GM12878 (cell line): ENCODE data around the gene TUB.

Experiments used
- BCLAF1 ChIP-seq: fragments of 450-650 bp; IDR thresholded peaks from 2 replicates; pipeline ENCODE4 v1.6.1; 2017; ENCODE audit warnings: antibody characterized with exemption, mild to moderate bottlenecking, moderate library complexity
- CHD1 ChIP-seq: IDR thresholded peaks from 2 replicates; pipeline ENCODE4 v1.6.1; 2012; ENCODE audit warnings: low read depth, low read length, improper control_type of control experiment
- CHD4 ChIP-seq: fragments of 200-600 bp; sonication (generic); IDR thresholded peaks from 2 replicates; pipeline ENCODE4 v1.6.1; 2016; ENCODE audit warnings: mild to moderate bottlenecking
- CREB1 ChIP-seq: IDR thresholded peaks from 2 replicates; pipeline ENCODE4 v1.6.1; 2012; ENCODE audit warnings: low read depth, mild to moderate bottlenecking, inconsistent platforms
- CTCF ChIP-seq, 3 experiments: IDR thresholded peaks in 2 of 3; conservative IDR thresholded peaks in 1 of 3; 2 replicates each; pipeline ENCODE4 v1.5.1; 2011; ENCODE audit warnings: low read depth in 3 of 3, low read length in 3 of 3, mild to moderate bottlenecking in 3 of 3, control low read depth in 2 of 3, moderate library complexity in 2 of 3, inconsistent platforms in 1 of 3, mixed read lengths in 1 of 3; ENCODE audit not compliant: control insufficient read depth in 2 of 3, insufficient read depth in 1 of 3; ENCODE audit errors: extremely low read depth in 1 of 3
- ELK1 ChIP-seq: IDR thresholded peaks from 2 replicates; pipeline ENCODE4 v1.6.1; 2012; ENCODE audit warnings: low read depth, low read length, improper control_type of control experiment
- ETV6 ChIP-seq, 2 experiments: fragments of 450-650 bp in 1 of 2; IDR thresholded peaks in 1 of 2; conservative IDR thresholded peaks in 1 of 2; 2 replicates each; pipeline ENCODE4 v1.6.1; 2014; ENCODE audit warnings: antibody characterized with exemption in 1 of 2, borderline replicate concordance in 1 of 2, low read depth in 1 of 2, mild to moderate bottlenecking in 1 of 2, moderate library complexity in 1 of 2
- LARP7 ChIP-seq: fragments of 450-650 bp; IDR thresholded peaks from 2 replicates; pipeline ENCODE4 v1.6.1; 2017; ENCODE audit warnings: mild to moderate bottlenecking
- MYC ChIP-seq: IDR thresholded peaks from 2 replicates; pipeline ENCODE4 v1.6.1; 2011; ENCODE audit warnings: mild to moderate bottlenecking, low read length, moderate library complexity, inconsistent platforms; ENCODE audit not compliant: insufficient read depth, insufficient replicate concordance, insufficient read length, severe bottlenecking
- POLR2A ChIP-seq: IDR thresholded peaks from 2 replicates; pipeline ENCODE4 v1.6.1; 2011; ENCODE audit warnings: low read depth, mild to moderate bottlenecking, low read length
- POLR2AphosphoS5 ChIP-seq: IDR thresholded peaks from 2 replicates; pipeline ENCODE4 v1.6.1; 2011; ENCODE audit warnings: mild to moderate bottlenecking, low read length, inconsistent platforms
- SIX5 ChIP-seq: IDR thresholded peaks from 2 replicates; pipeline ENCODE4 v1.6.1; 2011; ENCODE audit warnings: mild to moderate bottlenecking, low read depth, low read length, moderate library complexity; ENCODE audit not compliant: severe bottlenecking
- SP1 ChIP-seq: IDR thresholded peaks from one replicate; pipeline ENCODE4 v1.6.1; 2011; ENCODE audit warnings: low read depth, low read length

DNA sequence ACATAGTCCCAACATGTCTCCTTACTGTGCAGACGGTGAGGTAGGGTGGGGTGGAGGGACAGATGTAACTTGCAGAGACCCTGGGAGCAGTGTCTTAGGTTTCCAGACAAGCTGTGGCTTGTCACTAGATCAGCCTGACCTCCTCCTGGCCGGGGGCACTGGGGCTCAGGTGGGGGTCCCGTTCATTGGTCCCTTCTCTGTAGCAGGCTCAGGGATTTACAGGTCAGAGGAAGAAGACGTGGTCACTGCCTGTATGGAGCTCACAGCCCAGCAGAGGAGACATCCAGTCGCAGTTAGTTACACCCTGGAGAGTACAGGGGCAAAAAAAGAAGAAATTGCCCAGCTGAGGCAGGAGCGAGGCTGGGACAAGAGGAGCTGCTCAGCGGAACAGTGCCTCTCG, 22.0 kb upstream of the TUB start:
- TF ChIP-seq LARP7, result no peak
- no peak for TF ChIP-seq BCLAF1
- no peak for TF ChIP-seq CHD4
- TF ChIP-seq CREB1, result no peak
- TF ChIP-seq CTCF (IDR thresholded peaks at IDR 0.05 in 2 of 3, conservative IDR thresholded peaks at IDR 0.05 in 1 of 3; ENCODE audit: control insufficient read depth in 2 of 3, extremely low read depth in 1 of 3, insufficient read depth in 1 of 3, low read depth in 3 of 3, low read length in 3 of 3), result no peak
- no peak for TF ChIP-seq CHD1
- TF ChIP-seq ETV6 (conservative IDR thresholded peaks at IDR 0.05 in 1 of 2, IDR thresholded peaks at IDR 0.05 in 1 of 2; ENCODE audit: borderline replicate concordance in 1 of 2, low read depth in 1 of 2), result no peak
- no peak for TF ChIP-seq POLR2A
- no peak for TF ChIP-seq SIX5
- TF ChIP-seq ELK1, result no peak
- no peak for TF ChIP-seq POLR2AphosphoS5
- TF ChIP-seq MYC, result no peak
- TF ChIP-seq SP1, result no peak
